ENCODE results near the gene IL17D.

IL17D gene

GRCh38 chr13:20691616-20692015 lies 11.9 kb upstream of the IL17D start:
- DNase-seq (ENCODE audit: low spot score): no peak

- no peak for DNase-seq (ENCODE audit: low spot score)
Measured at GRCh38 chr13:20696073-20696472, 7.4 kb upstream of the IL17D start.

GRCh38 chr13:20699715-20700114 lies 3.8 kb upstream of the IL17D start:
- no peak for DNase-seq (ENCODE audit: low spot score)

GRCh38 chr13:20700288-20700687 lies 3.2 kb upstream of the IL17D start:
- DNase-seq (ENCODE audit: low spot score): no peak

GRCh38 chr13:20701461-20701860 lies 2.0 kb upstream of the IL17D start:
- DNase-seq (ENCODE audit: low spot score): no peak

- no peak for DNase-seq (ENCODE audit: low spot score)
Measured at GRCh38 chr13:20702530-20702914, 977 bp upstream of the IL17D start.

- DNase-seq (ENCODE audit: low spot score): peak; percentile 89
Measured at GRCh38 chr13:20703780-20704458, 420 bp downstream of the IL17D start.

- DNase-seq (ENCODE audit: low spot score): no peak
Measured at GRCh38 chr13:20704459-20705069, 1.1 kb downstream of the IL17D start.

- DNase-seq (ENCODE audit: low spot score): no peak
Measured at GRCh38 chr13:20706661-20707060, 3.2 kb downstream of the IL17D start.

- no peak for DNase-seq (ENCODE audit: low spot score)
Measured at GRCh38 chr13:20708216-20708615, 4.7 kb downstream of the IL17D start.

GRCh38 chr13:20709369-20709768 lies 5.9 kb downstream of the IL17D start:
- DNase-seq (ENCODE audit: low spot score): no peak

GRCh38 chr13:20709782-20710181 lies 6.3 kb downstream of the IL17D start:
- DNase-seq (ENCODE audit: low spot score): no peak

- DNase-seq (ENCODE audit: low spot score): no peak
Measured at GRCh38 chr13:20711301-20712044, 8.0 kb downstream of the IL17D start.

GRCh38 chr13:20713014-20713376 lies 9.5 kb downstream of the IL17D start:
- DNase-seq (ENCODE audit: low spot score): no peak

- no peak for DNase-seq (ENCODE audit: low spot score)
Measured at GRCh38 chr13:20713751-20714150, 10.3 kb downstream of the IL17D start.

GRCh38 chr13:20714161-20714560 lies 10.7 kb downstream of the IL17D start:
- DNase-seq (ENCODE audit: low spot score): no peak

- DNase-seq (ENCODE audit: low spot score): no peak
Measured at GRCh38 chr13:20714563-20715329, 11.2 kb downstream of the IL17D start.

GRCh38 chr13:20715330-20715712 lies 11.8 kb downstream of the IL17D start:
- no peak for DNase-seq (ENCODE audit: low spot score)

- DNase-seq (ENCODE audit: low spot score): no peak
Measured at GRCh38 chr13:20716951-20717350, 13.5 kb downstream of the IL17D start.

- DNase-seq (ENCODE audit: low spot score): no peak
Measured at GRCh38 chr13:20717581-20718542, 14.4 kb downstream of the IL17D start.

GRCh38 chr13:20718958-20719566 lies 15.6 kb downstream of the IL17D start:
- no peak for DNase-seq (ENCODE audit: low spot score)

All from LoVo (cell line).